GM12875 (cell line): Measurements from ENCODE around the gene BBLN.

Source experiments
- H3K4me3 ChIP-seq: one replicate; pipeline ENCODE4 v1.5.1; 2011; ENCODE audit warnings: low read depth, low read length, control low read depth
- TF ChIP-seq, protein P1 (sequence below): IDR thresholded peaks from 2 replicates; pipeline ENCODE4 v1.5.1; 2011; ENCODE audit warnings: low read depth, mild to moderate bottlenecking, control low read depth, inconsistent platforms, low read length, moderate library complexity, borderline replicate concordance; ENCODE audit not compliant: insufficient read depth

Gene BBLN

DNA sequence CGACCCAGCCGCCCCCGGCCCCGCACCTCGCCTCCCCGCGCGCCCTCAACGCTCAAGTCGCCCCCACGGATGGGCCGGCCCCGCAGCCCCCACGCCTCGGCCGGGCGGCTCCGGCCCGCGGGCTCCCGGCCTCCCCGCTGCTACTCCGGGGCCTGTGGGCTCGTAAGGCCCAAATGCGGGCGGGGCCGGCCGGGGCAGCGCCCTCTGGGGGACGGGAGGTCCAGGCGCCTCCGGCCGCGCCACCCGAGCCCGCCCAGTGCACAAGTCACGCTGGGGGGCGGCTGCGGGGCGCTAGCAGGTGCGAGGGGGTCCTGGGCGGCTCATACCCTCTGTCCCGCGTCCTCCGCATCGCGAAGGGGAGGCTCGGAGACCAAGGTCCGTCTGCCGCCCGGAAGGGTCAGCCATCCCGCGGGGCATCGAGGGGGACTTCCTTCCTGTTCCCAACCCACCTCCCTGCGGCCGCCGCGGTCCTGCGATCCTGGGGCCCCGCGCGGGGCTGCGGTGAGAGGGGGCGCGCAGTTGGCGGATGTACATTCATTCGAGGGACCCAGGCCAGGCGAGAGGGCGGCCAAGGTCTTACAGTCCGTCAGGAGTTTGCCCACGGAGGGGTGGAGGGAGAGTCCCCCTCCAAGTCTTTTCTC is 31.5 kb downstream of the BBLN start, which contains the start of gene CIZ1:
Gene CIZ1, minus strand, starts transcription at position 167 of the 641 bp plus-strand sequence. CDS start 715 bp downstream, outside the sequence.
- TF ChIP-seq, protein P1, sequence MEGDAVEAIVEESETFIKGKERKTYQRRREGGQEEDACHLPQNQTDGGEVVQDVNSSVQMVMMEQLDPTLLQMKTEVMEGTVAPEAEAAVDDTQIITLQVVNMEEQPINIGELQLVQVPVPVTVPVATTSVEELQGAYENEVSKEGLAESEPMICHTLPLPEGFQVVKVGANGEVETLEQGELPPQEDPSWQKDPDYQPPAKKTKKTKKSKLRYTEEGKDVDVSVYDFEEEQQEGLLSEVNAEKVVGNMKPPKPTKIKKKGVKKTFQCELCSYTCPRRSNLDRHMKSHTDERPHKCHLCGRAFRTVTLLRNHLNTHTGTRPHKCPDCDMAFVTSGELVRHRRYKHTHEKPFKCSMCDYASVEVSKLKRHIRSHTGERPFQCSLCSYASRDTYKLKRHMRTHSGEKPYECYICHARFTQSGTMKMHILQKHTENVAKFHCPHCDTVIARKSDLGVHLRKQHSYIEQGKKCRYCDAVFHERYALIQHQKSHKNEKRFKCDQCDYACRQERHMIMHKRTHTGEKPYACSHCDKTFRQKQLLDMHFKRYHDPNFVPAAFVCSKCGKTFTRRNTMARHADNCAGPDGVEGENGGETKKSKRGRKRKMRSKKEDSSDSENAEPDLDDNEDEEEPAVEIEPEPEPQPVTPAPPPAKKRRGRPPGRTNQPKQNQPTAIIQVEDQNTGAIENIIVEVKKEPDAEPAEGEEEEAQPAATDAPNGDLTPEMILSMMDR: peak; percentile 90
- peak within 1 kb of the TSS; percentile 90 for H3K4me3 ChIP-seq

- H3K4me3 ChIP-seq: no peak overlapping the region
- TF ChIP-seq, protein P1: peak; percentile 44; the same call in 1 of the 2 replicates
Measured at GRCh38 chr9:128192601-128193371, 32.7 kb downstream of the BBLN start.

- TF ChIP-seq, protein P1: no peak
- H3K4me3 ChIP-seq: no peak overlapping the region
Measured at GRCh38 chr9:128193469-128194096, 33.5 kb downstream of the BBLN start.

- TF ChIP-seq, protein P1: no peak
- no peak overlapping the region for H3K4me3 ChIP-seq
Measured at GRCh38 chr9:128201441-128202369, 41.6 kb downstream of the BBLN start.

GRCh38 chr9:128202648-128203023 is 42.6 kb downstream of the BBLN start:
- TF ChIP-seq, protein P1: no peak
- H3K4me3 ChIP-seq: no peak overlapping the region

- H3K4me3 ChIP-seq: peak within 1 kb of the TSS; percentile 45
- TF ChIP-seq, protein P1: peak; percentile 98
Measured at GRCh38 chr9:128203024-128203706, 43.1 kb downstream of the BBLN start, which contains the start of gene DNM1. Gene DNM1 (plus strand): TSS chr9:128203379. CDS start chr9:128203471, 92 bp downstream.
